Natural killer cell (primary cell): ENCODE data around the gene CFAP298. TPM values are rescaled to one million over a fixed set of nuclear protein-coding genes. Genes with fewer than 3 reads are reported as not detected.

Source experiments
- ATAC-seq, 3 donors: fragments of 150-1000 bp in 2 of 3; fragments of 200-7000 bp in 1 of 3; cut with Tn5 transposase; 1 replicate in 1 of 3; 2 replicates in 2 of 3; pipeline ENCODE4 v1.10.0; 2021; ENCODE audit warnings: mild to moderate bottlenecking in 2 of 3, moderate library complexity in 2 of 3
- DNase-seq, 2 donors: peaks; one replicate each; pipeline versions ENCODE4 v3.0.0 to v3.0.0-alpha.2; 2013 to 2021; ENCODE audit warnings: mixed read lengths in 1 of 2
- H3K27ac ChIP-seq: one replicate; pipeline ENCODE4 v1.5.1; 2013; ENCODE audit warnings: mild to moderate bottlenecking, low read length
- H3K27me3 ChIP-seq: one replicate; pipeline ENCODE4 v1.6.1; 2013; ENCODE audit warnings: low read length; ENCODE audit not compliant: control insufficient read depth, insufficient read depth
- H3K36me3 ChIP-seq: one replicate; pipeline ENCODE4 v1.6.1; 2013; ENCODE audit warnings: low read length; ENCODE audit not compliant: control insufficient read depth, insufficient read depth
- H3K4me1 ChIP-seq: one replicate; pipeline ENCODE4 v1.6.1; 2013; ENCODE audit warnings: low read length; ENCODE audit not compliant: control insufficient read depth, insufficient read depth
- H3K4me3 ChIP-seq: one replicate; pipeline ENCODE4 v1.5.1; 2013; ENCODE audit warnings: low read length
- H3K9me3 ChIP-seq: one replicate; pipeline ENCODE4 v1.6.1; 2013; ENCODE audit warnings: low read length; ENCODE audit not compliant: control insufficient read depth, insufficient read depth
- H3K27ac Mint-ChIP-seq, 2 donors: one replicate each; pipeline ENCODE4 v1.8.0; 2022; ENCODE audit warnings: mild to moderate bottlenecking in 2 of 2, mixed read lengths in 2 of 2, moderate library complexity in 1 of 2
- H3K27me3 Mint-ChIP-seq, 2 donors: one replicate each; pipeline ENCODE4 v1.8.0; 2022; ENCODE audit warnings: low read depth in 2 of 2, mixed read lengths in 2 of 2
- H3K36me3 Mint-ChIP-seq: one replicate; pipeline ENCODE4 v1.8.0; 2022; ENCODE audit warnings: mixed read lengths
- H3K4me1 Mint-ChIP-seq, 2 donors: one replicate each; pipeline ENCODE4 v1.8.0; 2022; ENCODE audit warnings: mixed read lengths in 2 of 2
- H3K4me3 Mint-ChIP-seq: one replicate; pipeline ENCODE4 v1.8.0; 2022; ENCODE audit warnings: mild to moderate bottlenecking, moderate library complexity, mixed read lengths
- H3K9me3 Mint-ChIP-seq, 2 donors: one replicate each; pipeline ENCODE4 v1.8.0; 2022; ENCODE audit warnings: mixed read lengths in 2 of 2
- WGBS: methylation state at CpG from one replicate; pipeline ENCODE4 v1.1.7; 2013; ENCODE audit warnings: missing lambda C conversion rate; ENCODE audit not compliant: insufficient coverage; 5-methylcytosine and 5-hydroxymethylcytosine counted together
- intact Hi-C: fragments of 100-400 bp; cut with micrococcal nuclease; formaldehyde crosslinking; loops from one replicate; pipeline ENCODE4 v1.14.2; 2022
- total RNA-seq, 4 donors: library from RNA; stranded (reverse); fragments of 120-200 nt in 1 of 4; gene quantifications; one replicate each; pipeline versions ENCODE4 v1.2.3 to v1.2.4, GENCODE V29; 2013 to 2022
- TF ChIP-seq, protein P1 (sequence below): fragments of 200-600 bp; IDR thresholded peaks from one replicate; pipeline ENCODE4 v1.8.0; 2022; ENCODE audit warnings: antibody characterized with exemption

CFAP298 gene
- total RNA-seq, 3 donors from 2014 or later (not counting 1 experiment from before 2014, with no cell fraction given) = 16.1 to 23.7 (median 16.8) TPM

DNA sequence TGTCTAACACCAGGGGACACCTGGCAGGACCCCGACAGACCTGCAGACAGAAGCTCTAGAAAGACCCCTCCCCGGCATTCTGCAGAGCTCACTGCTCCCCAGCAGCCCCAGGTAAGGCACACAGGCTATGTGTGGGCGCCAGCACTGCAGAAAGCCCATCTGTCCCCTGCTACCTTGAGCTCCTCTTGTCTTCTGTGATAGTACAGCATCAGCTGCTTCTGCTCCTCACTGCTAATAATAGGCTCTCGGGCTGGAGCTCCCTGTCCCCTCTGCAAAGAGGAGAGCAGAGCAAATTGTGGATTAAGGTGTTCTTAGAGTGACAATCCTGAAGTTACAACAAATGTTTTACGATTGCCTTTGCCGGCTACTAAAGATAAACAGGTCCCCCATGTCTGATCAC lies 10.1 kb downstream of the CFAP298 start:
- ATAC-seq (no peak), DNase-seq (no peak)
- H3K4me3 ChIP-seq = no peak overlapping the region
- Mint-ChIP-seq H3K9me3 (no peaks in the 10 kb centered on the region), H3K4me3 (no peak overlapping the region), H3K4me1 (peaks cover 0 to 10% of the 10 kb centered on the region in 2 donors), H3K27ac (peak overlapping the region in 1 of 2 donors; percentile 31), H3K27me3 (no peaks in the 10 kb centered on the region), H3K36me3 (peaks cover 28% of the 10 kb centered on the region)
- peaks cover 60% of the 10 kb centered on the region for H3K36me3 ChIP-seq
- no peaks in the 10 kb centered on the region for H3K27me3 ChIP-seq
- no peaks in the 10 kb centered on the region for H3K4me1 ChIP-seq
- TF ChIP-seq, protein P1, sequence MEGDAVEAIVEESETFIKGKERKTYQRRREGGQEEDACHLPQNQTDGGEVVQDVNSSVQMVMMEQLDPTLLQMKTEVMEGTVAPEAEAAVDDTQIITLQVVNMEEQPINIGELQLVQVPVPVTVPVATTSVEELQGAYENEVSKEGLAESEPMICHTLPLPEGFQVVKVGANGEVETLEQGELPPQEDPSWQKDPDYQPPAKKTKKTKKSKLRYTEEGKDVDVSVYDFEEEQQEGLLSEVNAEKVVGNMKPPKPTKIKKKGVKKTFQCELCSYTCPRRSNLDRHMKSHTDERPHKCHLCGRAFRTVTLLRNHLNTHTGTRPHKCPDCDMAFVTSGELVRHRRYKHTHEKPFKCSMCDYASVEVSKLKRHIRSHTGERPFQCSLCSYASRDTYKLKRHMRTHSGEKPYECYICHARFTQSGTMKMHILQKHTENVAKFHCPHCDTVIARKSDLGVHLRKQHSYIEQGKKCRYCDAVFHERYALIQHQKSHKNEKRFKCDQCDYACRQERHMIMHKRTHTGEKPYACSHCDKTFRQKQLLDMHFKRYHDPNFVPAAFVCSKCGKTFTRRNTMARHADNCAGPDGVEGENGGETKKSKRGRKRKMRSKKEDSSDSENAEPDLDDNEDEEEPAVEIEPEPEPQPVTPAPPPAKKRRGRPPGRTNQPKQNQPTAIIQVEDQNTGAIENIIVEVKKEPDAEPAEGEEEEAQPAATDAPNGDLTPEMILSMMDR = no peak
- 97% methylated on average over 6 of the region's 6 CpGs for WGBS
- H3K27ac ChIP-seq = no peak overlapping the region
- no peaks in the 10 kb centered on the region for H3K9me3 ChIP-seq
- intact Hi-C loops = no loop called here

DNA sequence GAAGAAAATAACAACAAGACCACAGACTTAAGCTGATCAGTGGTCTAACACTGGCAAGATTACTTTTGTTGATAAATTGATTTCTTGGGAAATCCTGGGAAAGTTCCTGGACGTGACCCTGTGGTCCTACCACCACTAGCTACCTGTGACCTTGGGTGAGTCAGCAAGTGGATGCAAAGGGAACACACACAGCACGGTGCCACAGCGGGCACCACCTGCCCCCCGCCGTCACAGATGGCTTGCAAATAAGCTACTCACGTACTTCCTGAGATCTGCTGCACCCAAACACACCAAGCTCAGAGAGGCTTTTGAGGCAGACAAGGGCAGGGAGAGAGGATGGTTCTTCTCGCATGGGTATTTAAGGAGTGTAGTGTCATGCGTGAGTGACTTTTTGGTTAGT lies 12.7 kb downstream of the CFAP298 start:
- Mint-ChIP-seq H3K36me3 (peaks cover 14% of the 10 kb centered on the region), H3K27ac (peak overlapping the region in 1 of 2 donors; percentile 10), H3K9me3 (no peaks in the 10 kb centered on the region), H3K27me3 (no peaks in the 10 kb centered on the region), H3K4me3 (no peak overlapping the region), H3K4me1 (no peaks in the 10 kb centered on the region)
- DNase-seq = no peak
- WGBS = 75% methylated on average over 6 of the region's 8 CpGs
- peaks cover 38% of the 10 kb centered on the region for H3K36me3 ChIP-seq
- H3K4me3 ChIP-seq = no peak overlapping the region
- H3K27ac ChIP-seq = no peak overlapping the region
- intact Hi-C loops = no loop called here
- no peaks in the 10 kb centered on the region for H3K27me3 ChIP-seq
- H3K4me1 ChIP-seq = no peaks in the 10 kb centered on the region
- TF ChIP-seq, protein P1 = no peak
- no peak for ATAC-seq
- H3K9me3 ChIP-seq = no peaks in the 10 kb centered on the region

DNA sequence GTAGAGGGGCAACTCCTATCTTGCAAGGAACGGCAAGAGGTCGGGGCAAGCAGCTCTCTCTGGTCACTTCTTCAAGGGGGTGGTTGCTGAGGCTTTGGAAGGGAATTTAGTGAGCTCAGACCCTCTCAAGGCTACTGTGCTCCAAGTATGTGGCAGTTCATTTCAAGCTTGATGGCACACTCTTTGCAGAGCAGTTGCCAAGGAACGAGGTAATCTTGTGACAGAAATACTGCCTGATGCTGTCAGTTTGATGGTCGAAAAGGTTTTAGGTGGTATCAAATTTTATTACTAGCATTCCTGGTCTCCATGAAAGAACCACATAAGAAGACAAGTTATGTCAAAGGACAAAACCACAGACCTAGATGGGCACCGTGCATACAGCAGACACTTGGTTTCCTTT lies 13.1 kb downstream of the CFAP298 start:
- peak overlapping the region in 1 of 2 donors; percentile 10 for H3K27ac Mint-ChIP-seq

DNA sequence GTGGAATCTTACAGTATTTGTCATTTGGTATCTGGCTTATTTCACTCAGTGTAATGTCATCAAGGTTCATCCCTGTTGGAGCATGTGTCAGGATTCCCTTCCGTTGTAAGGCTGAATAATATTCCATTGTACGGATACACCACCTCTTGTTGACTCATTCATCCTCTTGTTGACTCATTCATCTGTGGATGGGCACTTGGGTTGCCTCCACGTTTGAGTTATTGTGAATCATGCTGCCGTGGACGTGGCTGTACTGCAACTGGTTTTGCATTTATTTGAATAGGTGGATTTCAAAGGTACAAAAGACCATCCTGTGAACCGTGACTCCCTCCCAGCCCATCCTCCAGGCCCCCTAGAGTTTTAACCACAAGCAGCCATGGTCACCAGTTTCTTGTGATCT lies 15.0 kb downstream of the CFAP298 start:
- no peak for DNase-seq
- H3K4me3 ChIP-seq = no peak overlapping the region
- intact Hi-C loops = no loop called here
- Mint-ChIP-seq H3K4me3 (no peak overlapping the region), H3K36me3 (peaks cover 8% of the 10 kb centered on the region), H3K9me3 (no peaks in the 10 kb centered on the region), H3K27me3 (no peaks in the 10 kb centered on the region), H3K27ac (no peak overlapping the region), H3K4me1 (no peaks in the 10 kb centered on the region)
- no peaks in the 10 kb centered on the region for H3K27me3 ChIP-seq
- H3K9me3 ChIP-seq = no peaks in the 10 kb centered on the region
- H3K27ac ChIP-seq = no peak overlapping the region
- TF ChIP-seq, protein P1 = no peak
- no peak for ATAC-seq
- 80% methylated on average over 6 of the region's 6 CpGs for WGBS
- no peaks in the 10 kb centered on the region for H3K4me1 ChIP-seq
- peaks cover 15% of the 10 kb centered on the region for H3K36me3 ChIP-seq

More for the DNA sequence above, 13.1 kb downstream of the CFAP298 start:
- H3K27me3 ChIP-seq = no peaks in the 10 kb centered on the region
- Mint-ChIP-seq H3K4me3 (no peak overlapping the region), H3K9me3 (no peaks in the 10 kb centered on the region), H3K27me3 (no peaks in the 10 kb centered on the region), H3K36me3 (peaks cover 10% of the 10 kb centered on the region), H3K4me1 (no peaks in the 10 kb centered on the region)
- intact Hi-C loops = no loop called here
- no peaks in the 10 kb centered on the region for H3K4me1 ChIP-seq
- H3K36me3 ChIP-seq = peaks cover 34% of the 10 kb centered on the region
- TF ChIP-seq, protein P1 = no peak
- no peak for DNase-seq
- H3K4me3 ChIP-seq = no peak overlapping the region
- H3K27ac ChIP-seq = no peak overlapping the region
- H3K9me3 ChIP-seq = no peaks in the 10 kb centered on the region
- ATAC-seq = no peak
- 74% methylated on average over 5 of the region's 5 CpGs for WGBS
